K562 (cell line): ENCODE results near the gene SCARF2. TPM values are rescaled to one million over a fixed set of nuclear protein-coding genes. Genes with fewer than 3 reads are reported as not detected.

Experiments
- GTF2F1 ChIP-seq: IDR thresholded peaks from 2 replicates; pipeline ENCODE4 v1.6.1; 2011; ENCODE audit warnings: low read depth, low read length, improper control_type of control experiment
- HNRNPL ChIP-seq: fragments of 200-400 bp; formaldehyde crosslinking; IDR thresholded peaks from 2 replicates; pipeline ENCODE4 v1.6.1; 2017; ENCODE audit warnings: low read depth, mild to moderate bottlenecking, low read length
- KLF1 ChIP-seq: fragments of 450-650 bp; IDR thresholded peaks from 2 replicates; pipeline ENCODE4 v1.6.1; 2016; ENCODE audit warnings: missing genetic modification characterization, missing compliant biosample characterization
- LEF1 ChIP-seq: fragments of 450-650 bp; IDR thresholded peaks from 2 replicates; pipeline ENCODE4 v1.6.1; 2016; ENCODE audit warnings: mild to moderate bottlenecking
- MCM5 ChIP-seq: fragments of 450-650 bp; IDR thresholded peaks from 2 replicates; pipeline ENCODE4 v1.6.1; 2016; ENCODE audit warnings: low read depth
- RFX7 ChIP-seq: fragments of 250-450 bp; sonication (Bioruptor Pico); IDR thresholded peaks from 2 replicates; pipeline ENCODE4 v1.5.1; 2021; ENCODE audit warnings: mild to moderate bottlenecking
- SNIP1 ChIP-seq: fragments of 450-650 bp; IDR thresholded peaks from 2 replicates; pipeline ENCODE4 v1.7.1; 2017; ENCODE audit warnings: low read depth, mild to moderate bottlenecking
- SPI1 ChIP-seq: IDR thresholded peaks from 2 replicates; pipeline ENCODE4 v1.6.1; 2011; ENCODE audit warnings: low read depth, low read length, control low read depth, borderline replicate concordance
- SRSF3 ChIP-seq: fragments of 200-400 bp; formaldehyde crosslinking; IDR thresholded peaks from 2 replicates; pipeline ENCODE4 v1.6.1; 2016; ENCODE audit warnings: mild to moderate bottlenecking, low read length, moderate library complexity; ENCODE audit not compliant: insufficient read depth
- TARDBP ChIP-seq: fragments of 450-650 bp; IDR thresholded peaks from 2 replicates; pipeline ENCODE4 v1.6.1; 2016
- YBX1 ChIP-seq: fragments of 450-650 bp; IDR thresholded peaks from 2 replicates; pipeline ENCODE4 v1.7.1; 2016; ENCODE audit warnings: mild to moderate bottlenecking
- ZNF12 ChIP-seq: sonication (generic); formaldehyde crosslinking; IDR thresholded peaks from 2 replicates; pipeline ENCODE4 v1.4.0; 2020; ENCODE audit warnings: mild to moderate bottlenecking, missing genetic modification reagents
- ZNF263 ChIP-seq: sonication (generic); formaldehyde crosslinking; IDR thresholded peaks from 2 replicates; pipeline ENCODE4 v1.8.0; 2022; ENCODE audit warnings: mild to moderate bottlenecking, missing genetic modification reagents, borderline replicate concordance
- ZNF695 ChIP-seq: fragments of 450-650 bp; formaldehyde crosslinking; IDR thresholded peaks from 2 replicates; pipeline ENCODE4 v1.4.0; 2020; ENCODE audit warnings: mild to moderate bottlenecking, moderate library complexity
- polyA plus RNA-seq, 8 experiments: library from polyadenylated mRNA; depleted of rRNA in 4 of 8; stranded (reverse) in 5 of 8; unstranded in 3 of 8; fragments of >200 nt; fragmentation: Nextera tagmentation in 2 of 8; fragmentation: Illumina TruSeq in 1 of 8; extraction: Ambion mirVana in 2 of 8; extraction: Trizol in 1 of 8; gene quantifications; 2 replicates each; pipeline versions ENCODE4 v1.2.1 to v1.2.3, GENCODE V29; 2011 to 2014; ENCODE audit warnings: inconsistent platforms in 1 of 8, missing spikeins in 1 of 8
- total RNA-seq, 7 experiments: library from RNA; depleted of rRNA in 6 of 7; stranded (reverse); fragments of >200 nt in 6 of 7; fragmentation: Illumina TruSeq in 2 of 7; extraction: Trizol in 2 of 7; gene quantifications; 2 replicates each; pipeline versions ENCODE4 v1.2.1 to v1.2.3, GENCODE V29; 2011 to 2021; ENCODE audit warnings: low replicate concordance in 1 of 7
- TF ChIP-seq, protein P1 (sequence below), 3 experiments: fragments of 200-800 bp in 1 of 3; fragments of 250-450 bp in 1 of 3; fragments of 450-650 bp in 1 of 3; sonication (Bioruptor Pico) in 1 of 3; sonication (Bioruptor generic) in 1 of 3; formaldehyde crosslinking in 1 of 3; IDR thresholded peaks; 2 replicates each; pipeline versions ENCODE4 v1.6.1 to v1.8.0; 2016 to 2022; ENCODE audit warnings: mild to moderate bottlenecking in 2 of 3, missing genetic modification characterization in 2 of 3, missing compliant biosample characterization in 1 of 3, moderate library complexity in 1 of 3
- TF ChIP-seq, protein P2 (sequence below): sonication (generic); formaldehyde crosslinking; IDR thresholded peaks from 2 replicates; pipeline ENCODE4 v1.8.1; 2023; ENCODE audit warnings: missing genetic modification reagents, mild to moderate bottlenecking, borderline replicate concordance
- TF ChIP-seq, protein P3 (sequence below): conservative IDR thresholded peaks from 2 replicates; pipeline ENCODE4 v1.6.1; 2011; ENCODE audit warnings: low read depth, mild to moderate bottlenecking, low read length; ENCODE audit not compliant: control insufficient read depth
- TF ChIP-seq, protein P4 (sequence below): fragments of 250-450 bp; sonication (Bioruptor Pico); IDR thresholded peaks from 2 replicates; pipeline ENCODE4 v1.8.0; 2022; ENCODE audit warnings: moderate library complexity, mild to moderate bottlenecking, inconsistent platforms

Gene SCARF2
- total and polyA plus RNA-seq, 9 of the 15 experiments (the other 6 are each of a cell fraction or from before 2014, with no cell fraction given): 0.06 to 0.32 (median 0.21) TPM; not detected in 5

DNA sequence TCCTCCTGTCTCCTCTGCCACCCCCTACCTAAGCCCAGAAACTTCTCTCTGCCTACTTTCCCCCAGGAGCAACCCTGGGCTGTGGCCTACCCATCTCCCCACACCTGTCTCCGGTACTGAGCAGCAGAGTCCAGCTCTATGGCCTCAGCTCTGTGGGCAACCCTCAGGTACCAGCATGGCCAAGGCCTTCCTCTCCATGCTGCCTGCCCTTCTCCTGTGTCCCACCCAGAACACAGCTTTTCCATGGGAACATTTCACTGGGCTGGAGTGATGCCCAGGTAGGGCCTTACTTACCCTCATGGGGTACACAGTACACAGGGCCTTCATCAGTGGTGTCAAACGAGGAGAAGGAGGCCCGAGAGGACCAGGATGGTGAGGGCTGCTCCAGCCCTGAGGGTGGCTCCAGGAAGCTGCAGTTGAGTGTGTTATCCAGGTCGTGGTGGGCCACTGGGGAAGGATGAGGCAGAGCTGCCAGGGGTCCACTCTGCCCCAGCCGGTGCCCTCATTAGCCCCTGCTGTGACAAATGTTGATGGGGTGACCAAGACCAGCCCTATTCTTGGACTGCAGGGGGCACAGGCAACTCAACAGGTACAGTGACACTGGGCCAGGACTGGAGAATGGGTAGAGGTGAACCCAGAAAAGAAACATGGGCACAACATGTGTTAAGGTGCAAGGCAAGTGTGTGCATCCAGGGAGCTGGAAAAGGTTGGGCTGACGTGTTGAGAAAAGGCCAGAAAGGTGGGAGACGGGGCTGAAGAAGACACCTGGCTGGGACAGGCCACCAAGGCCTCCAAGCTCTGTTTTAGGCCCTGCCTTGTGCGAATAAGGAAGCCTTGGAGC is 10.3 kb downstream of the SCARF2 start (continued):
- TF ChIP-seq, protein P1, sequence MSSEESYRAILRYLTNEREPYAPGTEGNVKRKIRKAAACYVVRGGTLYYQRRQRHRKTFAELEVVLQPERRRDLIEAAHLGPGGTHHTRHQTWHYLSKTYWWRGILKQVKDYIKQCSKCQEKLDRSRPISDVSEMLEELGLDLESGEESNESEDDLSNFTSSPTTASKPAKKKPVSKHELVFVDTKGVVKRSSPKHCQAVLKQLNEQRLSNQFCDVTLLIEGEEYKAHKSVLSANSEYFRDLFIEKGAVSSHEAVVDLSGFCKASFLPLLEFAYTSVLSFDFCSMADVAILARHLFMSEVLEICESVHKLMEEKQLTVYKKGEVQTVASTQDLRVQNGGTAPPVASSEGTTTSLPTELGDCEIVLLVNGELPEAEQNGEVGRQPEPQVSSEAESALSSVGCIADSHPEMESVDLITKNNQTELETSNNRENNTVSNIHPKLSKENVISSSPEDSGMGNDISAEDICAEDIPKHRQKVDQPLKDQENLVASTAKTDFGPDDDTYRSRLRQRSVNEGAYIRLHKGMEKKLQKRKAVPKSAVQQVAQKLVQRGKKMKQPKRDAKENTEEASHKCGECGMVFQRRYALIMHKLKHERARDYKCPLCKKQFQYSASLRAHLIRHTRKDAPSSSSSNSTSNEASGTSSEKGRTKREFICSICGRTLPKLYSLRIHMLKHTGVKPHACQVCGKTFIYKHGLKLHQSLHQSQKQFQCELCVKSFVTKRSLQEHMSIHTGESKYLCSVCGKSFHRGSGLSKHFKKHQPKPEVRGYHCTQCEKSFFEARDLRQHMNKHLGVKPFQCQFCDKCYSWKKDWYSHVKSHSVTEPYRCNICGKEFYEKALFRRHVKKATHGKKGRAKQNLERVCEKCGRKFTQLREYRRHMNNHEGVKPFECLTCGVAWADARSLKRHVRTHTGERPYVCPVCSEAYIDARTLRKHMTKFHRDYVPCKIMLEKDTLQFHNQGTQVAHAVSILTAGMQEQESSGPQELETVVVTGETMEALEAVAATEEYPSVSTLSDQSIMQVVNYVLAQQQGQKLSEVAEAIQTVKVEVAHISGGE (CRISPR knock-in tag; IDR thresholded peaks at IDR 0.05): 0 out of 6 replicates have a peak, but pooled peaks of 1 of the 3 experiments have one; percentile 25
- TF ChIP-seq TARDBP: no peak
- no peak for TF ChIP-seq ZNF263 (CRISPR knock-in tag)
- TF ChIP-seq LEF1: no peak
- peak; percentile 28; the same call in 1 of the 2 replicates for TF ChIP-seq KLF1
- TF ChIP-seq YBX1: no peak
- TF ChIP-seq, protein P2, sequence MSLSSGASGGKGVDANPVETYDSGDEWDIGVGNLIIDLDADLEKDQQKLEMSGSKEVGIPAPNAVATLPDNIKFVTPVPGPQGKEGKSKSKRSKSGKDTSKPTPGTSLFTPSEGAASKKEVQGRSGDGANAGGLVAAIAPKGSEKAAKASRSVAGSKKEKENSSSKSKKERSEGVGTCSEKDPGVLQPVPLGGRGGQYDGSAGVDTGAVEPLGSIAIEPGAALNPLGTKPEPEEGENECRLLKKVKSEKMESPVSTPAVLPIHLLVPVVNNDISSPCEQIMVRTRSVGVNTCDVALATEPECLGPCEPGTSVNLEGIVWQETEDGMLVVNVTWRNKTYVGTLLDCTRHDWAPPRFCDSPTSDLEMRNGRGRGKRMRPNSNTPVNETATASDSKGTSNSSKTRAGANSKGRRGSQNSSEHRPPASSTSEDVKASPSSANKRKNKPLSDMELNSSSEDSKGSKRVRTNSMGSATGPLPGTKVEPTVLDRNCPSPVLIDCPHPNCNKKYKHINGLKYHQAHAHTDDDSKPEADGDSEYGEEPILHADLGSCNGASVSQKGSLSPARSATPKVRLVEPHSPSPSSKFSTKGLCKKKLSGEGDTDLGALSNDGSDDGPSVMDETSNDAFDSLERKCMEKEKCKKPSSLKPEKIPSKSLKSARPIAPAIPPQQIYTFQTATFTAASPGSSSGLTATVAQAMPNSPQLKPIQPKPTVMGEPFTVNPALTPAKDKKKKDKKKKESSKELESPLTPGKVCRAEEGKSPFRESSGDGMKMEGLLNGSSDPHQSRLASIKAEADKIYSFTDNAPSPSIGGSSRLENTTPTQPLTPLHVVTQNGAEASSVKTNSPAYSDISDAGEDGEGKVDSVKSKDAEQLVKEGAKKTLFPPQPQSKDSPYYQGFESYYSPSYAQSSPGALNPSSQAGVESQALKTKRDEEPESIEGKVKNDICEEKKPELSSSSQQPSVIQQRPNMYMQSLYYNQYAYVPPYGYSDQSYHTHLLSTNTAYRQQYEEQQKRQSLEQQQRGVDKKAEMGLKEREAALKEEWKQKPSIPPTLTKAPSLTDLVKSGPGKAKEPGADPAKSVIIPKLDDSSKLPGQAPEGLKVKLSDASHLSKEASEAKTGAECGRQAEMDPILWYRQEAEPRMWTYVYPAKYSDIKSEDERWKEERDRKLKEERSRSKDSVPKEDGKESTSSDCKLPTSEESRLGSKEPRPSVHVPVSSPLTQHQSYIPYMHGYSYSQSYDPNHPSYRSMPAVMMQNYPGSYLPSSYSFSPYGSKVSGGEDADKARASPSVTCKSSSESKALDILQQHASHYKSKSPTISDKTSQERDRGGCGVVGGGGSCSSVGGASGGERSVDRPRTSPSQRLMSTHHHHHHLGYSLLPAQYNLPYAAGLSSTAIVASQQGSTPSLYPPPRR: no peak
- TF ChIP-seq SPI1: no peak
- TF ChIP-seq SRSF3: no peak
- no peak for TF ChIP-seq HNRNPL
- TF ChIP-seq ZNF695 (CRISPR knock-in tag): no peak
- TF ChIP-seq, protein P3, sequence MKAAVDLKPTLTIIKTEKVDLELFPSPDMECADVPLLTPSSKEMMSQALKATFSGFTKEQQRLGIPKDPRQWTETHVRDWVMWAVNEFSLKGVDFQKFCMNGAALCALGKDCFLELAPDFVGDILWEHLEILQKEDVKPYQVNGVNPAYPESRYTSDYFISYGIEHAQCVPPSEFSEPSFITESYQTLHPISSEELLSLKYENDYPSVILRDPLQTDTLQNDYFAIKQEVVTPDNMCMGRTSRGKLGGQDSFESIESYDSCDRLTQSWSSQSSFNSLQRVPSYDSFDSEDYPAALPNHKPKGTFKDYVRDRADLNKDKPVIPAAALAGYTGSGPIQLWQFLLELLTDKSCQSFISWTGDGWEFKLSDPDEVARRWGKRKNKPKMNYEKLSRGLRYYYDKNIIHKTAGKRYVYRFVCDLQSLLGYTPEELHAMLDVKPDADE: no peak
- TF ChIP-seq MCM5: no peak
- 0 out of 2 replicates have a peak, but pooled peaks have one; percentile 48 for TF ChIP-seq GTF2F1
- TF ChIP-seq, protein P4, sequence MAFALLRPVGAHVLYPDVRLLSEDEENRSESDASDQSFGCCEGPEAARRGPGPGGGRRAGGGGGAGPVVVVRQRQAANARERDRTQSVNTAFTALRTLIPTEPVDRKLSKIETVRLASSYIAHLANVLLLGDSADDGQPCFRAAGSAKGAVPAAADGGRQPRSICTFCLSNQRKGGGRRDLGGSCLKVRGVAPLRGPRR (CRISPR knock-in tag): 0 out of 2 replicates have a peak, but pooled peaks have one; percentile 16
- no peak for TF ChIP-seq RFX7 (CRISPR knock-in tag)
- peak; percentile 23; the same call in 1 of the 2 replicates for TF ChIP-seq ZNF12 (CRISPR knock-in tag)
- no peak for TF ChIP-seq SNIP1
